Lower leg skin (tissue), 3 donors: Measurements from ENCODE around the gene HLX.

Experiments
- CTCF ChIP-seq, 3 donors: fragments of 450-650 bp; IDR thresholded peaks; one replicate each; pipeline ENCODE4 v1.5.1; 2016; ENCODE audit warnings: antibody characterized with exemption in 3 of 3, mild to moderate bottlenecking in 3 of 3, moderate library complexity in 2 of 3
- POLR2A ChIP-seq, 2 donors: fragments of 450-650 bp; IDR thresholded peaks; one replicate each; pipeline ENCODE4 v1.6.1; 2016 to 2017; ENCODE audit warnings: antibody characterized with exemption in 2 of 2, mild to moderate bottlenecking in 1 of 2, moderate library complexity in 1 of 2

- TF ChIP-seq CTCF (IDR thresholded peaks at IDR 0.05), result no peak
- no peak for TF ChIP-seq POLR2A (IDR thresholded peaks at IDR 0.05)
Observed at GRCh38 chr1:220928725-220929300, 49.6 kb downstream of the HLX start.
